CD14-positive monocyte (primary cell): ENCODE data around the gene CST9. TPM values are rescaled to one million over a fixed set of nuclear protein-coding genes. Genes with fewer than 3 reads are reported as not detected.

Experiments used
- DNase-seq, 3 donors: peaks; one replicate each; pipeline ENCODE4 v3.0.0-alpha.2; 2011 to 2022
- H2AFZ ChIP-seq: 2 replicates; pipeline ENCODE4 v1.6.0; 2012; ENCODE audit warnings: mild to moderate bottlenecking, low read depth, low read length, inconsistent platforms; ENCODE audit not compliant: insufficient read depth, poor library complexity, severe bottlenecking
- H3K27ac ChIP-seq, 2 donors: 1 replicate in 1 of 2; 2 replicates in 1 of 2; pipeline ENCODE4 v1.5.1; 2012 to 2013; ENCODE audit warnings: low read length in 2 of 2, control low read depth in 1 of 2, inconsistent platforms in 1 of 2, low read depth in 1 of 2, mild to moderate bottlenecking in 1 of 2
- H3K27me3 ChIP-seq, 2 donors: one replicate each; pipeline versions ENCODE4 v1.6.0 to v1.6.1; 2011 to 2013; ENCODE audit warnings: low read length in 2 of 2; ENCODE audit not compliant: control insufficient read depth in 2 of 2, insufficient read depth in 2 of 2
- H3K36me3 ChIP-seq, 2 donors: replicated peaks in 1 of 2; 1 replicate in 1 of 2; 2 replicates in 1 of 2; pipeline versions ENCODE4 v1.5.1 to v1.6.1; 2012 to 2013; ENCODE audit warnings: low read length in 2 of 2, control low read depth in 1 of 2, inconsistent platforms in 1 of 2, mild to moderate bottlenecking in 1 of 2; ENCODE audit not compliant: insufficient read depth in 2 of 2, control insufficient read depth in 1 of 2
- H3K4me1 ChIP-seq, 2 donors: 1 replicate in 1 of 2; 2 replicates in 1 of 2; pipeline versions ENCODE4 v1.5.1 to v1.6.1; 2012 to 2013; ENCODE audit warnings: low read length in 2 of 2, control low read depth in 1 of 2, inconsistent platforms in 1 of 2, mild to moderate bottlenecking in 1 of 2, moderate library complexity in 1 of 2; ENCODE audit not compliant: insufficient read depth in 2 of 2, control insufficient read depth in 1 of 2
- H3K4me2 ChIP-seq: replicated peaks from 2 replicates; pipeline ENCODE3; 2012; ENCODE audit warnings: low read length, moderate library complexity, mild to moderate bottlenecking; ENCODE audit not compliant: poor library complexity, severe bottlenecking; ENCODE audit errors: extremely low read depth
- H3K4me3 ChIP-seq, 3 experiments: fragments of 200-600 bp in 1 of 3; sonication (generic) in 1 of 3; replicated peaks in 1 of 3; 1 replicate in 2 of 3; 2 replicates in 1 of 3; pipeline ENCODE4 v1.5.1; 2011 to 2013; ENCODE audit warnings: low read length in 3 of 3, mild to moderate bottlenecking in 3 of 3, control low read depth in 2 of 3, low read depth in 2 of 3, inconsistent platforms in 1 of 3, moderate library complexity in 1 of 3
- H3K79me2 ChIP-seq: 2 replicates; pipeline ENCODE4 v1.6.0; 2012; ENCODE audit warnings: mild to moderate bottlenecking, control low read depth, inconsistent platforms, low read length, moderate library complexity; ENCODE audit not compliant: insufficient read depth
- H3K9ac ChIP-seq: 2 replicates; pipeline ENCODE4 v1.6.0; 2017; ENCODE audit warnings: low read length, mild to moderate bottlenecking; ENCODE audit not compliant: insufficient read depth, poor library complexity, severe bottlenecking
- H3K9me3 ChIP-seq, 2 donors: replicated peaks in 1 of 2; 1 replicate in 1 of 2; 2 replicates in 1 of 2; pipeline versions ENCODE4 v1.5.1 to v1.6.1; 2012 to 2013; ENCODE audit warnings: low read length in 2 of 2, control low read depth in 1 of 2; ENCODE audit not compliant: control insufficient read depth in 1 of 2, insufficient read depth in 1 of 2
- H4K20me1 ChIP-seq: 2 replicates; pipeline ENCODE4 v1.6.0; 2012; ENCODE audit warnings: mild to moderate bottlenecking, low read length, control low read depth, moderate library complexity; ENCODE audit not compliant: insufficient read depth
- H3K27ac Mint-ChIP-seq, 7 donors: one replicate each; pipeline ENCODE4 v1.8.0; 2020; ENCODE audit warnings: mild to moderate bottlenecking in 7 of 7, mixed read lengths in 7 of 7, moderate library complexity in 6 of 7, inconsistent platforms in 2 of 7
- H3K27me3 Mint-ChIP-seq, 3 donors: one replicate each; pipeline ENCODE4 v1.8.0; 2021 to 2022; ENCODE audit warnings: low read depth in 3 of 3, mild to moderate bottlenecking in 3 of 3, mixed read lengths in 3 of 3, moderate library complexity in 3 of 3, inconsistent platforms in 1 of 3
- H3K36me3 Mint-ChIP-seq, 2 donors: one replicate each; pipeline ENCODE4 v1.8.0; 2020; ENCODE audit warnings: mixed read lengths in 2 of 2, inconsistent platforms in 1 of 2, mild to moderate bottlenecking in 1 of 2
- H3K4me1 Mint-ChIP-seq: one replicate; pipeline ENCODE4 v1.8.0; 2020; ENCODE audit warnings: mild to moderate bottlenecking, mixed read lengths
- H3K4me3 Mint-ChIP-seq, 2 donors: one replicate each; pipeline ENCODE4 v1.8.0; 2020; ENCODE audit warnings: mild to moderate bottlenecking in 2 of 2, mixed read lengths in 2 of 2, moderate library complexity in 1 of 2
- H3K9me3 Mint-ChIP-seq, 7 donors: one replicate each; pipeline ENCODE4 v1.8.0; 2020 to 2022; ENCODE audit warnings: mixed read lengths in 7 of 7, mild to moderate bottlenecking in 6 of 7, moderate library complexity in 6 of 7, inconsistent platforms in 2 of 7
- WGBS: methylation state at CpG from one replicate; pipeline ENCODE4 v1.1.5; 2013; ENCODE audit warnings: missing lambda C conversion rate; ENCODE audit not compliant: insufficient coverage; 5-methylcytosine and 5-hydroxymethylcytosine counted together
- intact Hi-C, 2 donors: fragments of 100-400 bp; cut with micrococcal nuclease; formaldehyde crosslinking; loops; one replicate each; pipeline versions ENCODE4 v1.15.0 to v1.15.1; 2023
- polyA plus RNA-seq, 3 donors: library from polyadenylated mRNA; depleted of rRNA in 1 of 3; unstranded in 2 of 3; stranded (reverse) in 1 of 3; fragments of 300-500 nt in 2 of 3; fragments of >200 nt in 1 of 3; fragmentation: Illumina TruSeq in 2 of 3; gene quantifications; 1 replicate in 2 of 3; 2 replicates in 1 of 3; pipeline ENCODE4 v1.2.3, GENCODE V29; 2012 to 2021
- TF ChIP-seq, protein P1 (sequence below): fragments of 200-600 bp; IDR thresholded peaks from one replicate; pipeline ENCODE4 v1.8.0; 2022; ENCODE audit warnings: antibody characterized with exemption, mild to moderate bottlenecking

Gene CST9
- polyA plus RNA-seq, 3 donors = 0.13 TPM; not detected in 2

DNA sequence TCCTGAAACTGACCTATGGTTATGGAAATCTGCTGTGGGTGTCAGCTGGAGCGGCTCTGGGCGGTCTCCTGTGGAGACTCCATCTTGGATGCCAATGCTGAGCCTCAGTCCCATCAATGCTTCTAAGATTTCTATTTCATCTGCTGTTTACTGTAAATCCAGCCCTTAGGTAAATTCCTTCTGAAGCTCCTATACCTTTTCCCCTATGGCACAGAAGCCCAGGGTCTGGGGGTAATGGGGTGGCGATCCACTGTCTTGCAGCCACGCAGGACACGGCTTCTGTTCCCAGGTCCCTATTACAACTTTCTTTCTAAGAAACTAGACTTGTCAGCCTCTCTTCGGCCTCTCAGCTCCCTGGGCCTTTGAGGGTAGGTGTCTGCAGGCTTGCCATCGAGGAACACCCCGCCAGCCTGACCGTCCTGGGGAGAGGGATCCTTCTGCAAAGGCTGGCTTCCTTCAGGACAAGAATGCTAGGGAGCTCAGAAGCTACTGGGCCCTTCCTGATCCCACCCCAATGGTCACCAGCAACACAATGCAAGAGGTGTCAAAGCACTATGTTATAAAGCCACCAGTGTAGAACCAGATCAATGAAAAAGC lies 25.6 kb upstream of the CST9 start:
- peaks cover 74 to 82% of the 10 kb centered on the region in 2 donors for H3K4me1 ChIP-seq
- H3K4me1 Mint-ChIP-seq = peaks cover 85% of the 10 kb centered on the region
- H3K9ac ChIP-seq = no peak overlapping the region
- H3K4me2 ChIP-seq = peak overlapping the region; percentile 49
- H3K27me3 ChIP-seq = no peaks in the 10 kb centered on the region
- H3K27me3 Mint-ChIP-seq = peaks cover 0 to 2% (median 2%) of the 10 kb centered on the region in 3 donors
- no peak overlapping the region for H3K4me3 ChIP-seq
- H3K27ac ChIP-seq = peak overlapping the region in 1 of 2 donors; percentile 71
- TF ChIP-seq, protein P1, sequence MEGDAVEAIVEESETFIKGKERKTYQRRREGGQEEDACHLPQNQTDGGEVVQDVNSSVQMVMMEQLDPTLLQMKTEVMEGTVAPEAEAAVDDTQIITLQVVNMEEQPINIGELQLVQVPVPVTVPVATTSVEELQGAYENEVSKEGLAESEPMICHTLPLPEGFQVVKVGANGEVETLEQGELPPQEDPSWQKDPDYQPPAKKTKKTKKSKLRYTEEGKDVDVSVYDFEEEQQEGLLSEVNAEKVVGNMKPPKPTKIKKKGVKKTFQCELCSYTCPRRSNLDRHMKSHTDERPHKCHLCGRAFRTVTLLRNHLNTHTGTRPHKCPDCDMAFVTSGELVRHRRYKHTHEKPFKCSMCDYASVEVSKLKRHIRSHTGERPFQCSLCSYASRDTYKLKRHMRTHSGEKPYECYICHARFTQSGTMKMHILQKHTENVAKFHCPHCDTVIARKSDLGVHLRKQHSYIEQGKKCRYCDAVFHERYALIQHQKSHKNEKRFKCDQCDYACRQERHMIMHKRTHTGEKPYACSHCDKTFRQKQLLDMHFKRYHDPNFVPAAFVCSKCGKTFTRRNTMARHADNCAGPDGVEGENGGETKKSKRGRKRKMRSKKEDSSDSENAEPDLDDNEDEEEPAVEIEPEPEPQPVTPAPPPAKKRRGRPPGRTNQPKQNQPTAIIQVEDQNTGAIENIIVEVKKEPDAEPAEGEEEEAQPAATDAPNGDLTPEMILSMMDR = no peak
- H3K36me3 ChIP-seq = peaks cover 31 to 46% of the 10 kb centered on the region in 2 donors
- peaks cover 54% of the 10 kb centered on the region for H4K20me1 ChIP-seq
- no peaks in the 10 kb centered on the region for H3K9me3 ChIP-seq
- WGBS = no CpG with 5 or more reads among the region's 9 CpGs
- H3K27ac Mint-ChIP-seq = peak overlapping the region in 1 of 7 donors; percentile 5
- no peak overlapping the region for H3K4me3 Mint-ChIP-seq
- DNase-seq = no peak
- H2AFZ ChIP-seq = no peak overlapping the region
- peaks cover 53 to 76% of the 10 kb centered on the region in 2 donors for H3K36me3 Mint-ChIP-seq
- peaks cover 21% of the 10 kb centered on the region for H3K79me2 ChIP-seq
- intact Hi-C loops = no loop called here
- no peaks in the 10 kb centered on the region for H3K9me3 Mint-ChIP-seq

DNA sequence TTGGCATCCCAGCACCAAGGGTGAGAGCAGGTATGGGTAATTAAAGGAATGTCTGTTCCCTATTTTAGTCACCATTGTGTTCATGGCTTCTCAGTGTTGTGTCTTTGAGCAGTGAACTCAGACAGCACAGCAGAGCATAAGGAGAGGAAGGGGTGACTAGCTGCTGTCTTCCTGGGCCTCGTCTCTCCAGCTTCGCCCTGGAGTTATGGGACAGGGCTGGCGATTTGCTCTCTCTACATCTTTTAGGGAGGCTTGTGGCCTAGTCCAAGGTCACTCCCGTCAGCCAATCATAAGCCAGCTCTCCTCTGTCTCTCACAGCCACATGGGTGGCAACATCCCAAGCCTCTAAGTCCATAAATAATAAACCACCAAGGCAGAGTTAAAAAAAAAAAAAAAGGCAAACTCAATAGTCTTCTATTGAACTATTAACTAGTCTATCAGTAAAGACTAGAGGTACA lies 24.7 kb upstream of the CST9 start:
- no peaks in the 10 kb centered on the region for H3K27me3 ChIP-seq
- Mint-ChIP-seq H3K27ac (peak overlapping the region in 3 of 7 donors; percentile 21 to 68 (median 54)), H3K4me1 (peaks cover 85% of the 10 kb centered on the region), H3K36me3 (peaks cover 47 to 68% of the 10 kb centered on the region in 2 donors), H3K27me3 (peaks cover 0 to 5% (median 2%) of the 10 kb centered on the region in 3 donors), H3K4me3 (no peak overlapping the region), H3K9me3 (no peaks in the 10 kb centered on the region)
- H3K36me3 ChIP-seq = peaks cover 30 to 43% of the 10 kb centered on the region in 2 donors
- H3K27ac ChIP-seq = no peak overlapping the region
- H3K79me2 ChIP-seq = peaks cover 12% of the 10 kb centered on the region
- H4K20me1 ChIP-seq = peaks cover 45% of the 10 kb centered on the region
- no peak overlapping the region for H3K4me2 ChIP-seq
- H3K9ac ChIP-seq = no peak overlapping the region
- intact Hi-C loops = no loop called here
- no peaks in the 10 kb centered on the region for H3K9me3 ChIP-seq
- H2AFZ ChIP-seq = no peak overlapping the region
- DNase-seq = no peak
- H3K4me1 ChIP-seq = peaks cover 70 to 82% of the 10 kb centered on the region in 2 donors
- TF ChIP-seq, protein P1 = no peak
- WGBS = no CpG with 5 or more reads among the region's 4 CpGs
- H3K4me3 ChIP-seq = no peak overlapping the region
